AG04449 (cell line): Measurements from ENCODE around the gene NPVF.

Experiments
- CTCF ChIA-PET: fragments of 350-600 bp; formaldehyde crosslinking; extraction: SDS; loops from one replicate; lab custom pipeline; 2021; ENCODE audit warnings: antibody characterized with exemption; lab: Yijun Ruan, JAX
- POLR2A ChIA-PET: fragments of 400-600, 350-600 bp; formaldehyde crosslinking; extraction: SDS; loops from one replicate; lab custom pipeline; 2020; ENCODE audit warnings: antibody characterized with exemption, inconsistent platforms; lab: Yijun Ruan, JAX
- DNase-seq: peaks from one replicate; pipeline ENCODE4 v3.0.0-alpha.2; 2010; ENCODE audit warnings: low read depth, low spot score
- H3K4me3 ChIP-seq: 2 replicates; pipeline ENCODE4 v1.5.1; 2011; ENCODE audit warnings: low read depth, mild to moderate bottlenecking, control low read depth, low read length
- TF ChIP-seq, protein P1 (sequence below): IDR thresholded peaks from one replicate; pipeline ENCODE4 v1.5.1; 2011; ENCODE audit warnings: mild to moderate bottlenecking, moderate library complexity, low read length, control low read depth, inconsistent platforms; ENCODE audit not compliant: insufficient read depth; ENCODE audit errors: missing control alignments

Gene NPVF

DNA sequence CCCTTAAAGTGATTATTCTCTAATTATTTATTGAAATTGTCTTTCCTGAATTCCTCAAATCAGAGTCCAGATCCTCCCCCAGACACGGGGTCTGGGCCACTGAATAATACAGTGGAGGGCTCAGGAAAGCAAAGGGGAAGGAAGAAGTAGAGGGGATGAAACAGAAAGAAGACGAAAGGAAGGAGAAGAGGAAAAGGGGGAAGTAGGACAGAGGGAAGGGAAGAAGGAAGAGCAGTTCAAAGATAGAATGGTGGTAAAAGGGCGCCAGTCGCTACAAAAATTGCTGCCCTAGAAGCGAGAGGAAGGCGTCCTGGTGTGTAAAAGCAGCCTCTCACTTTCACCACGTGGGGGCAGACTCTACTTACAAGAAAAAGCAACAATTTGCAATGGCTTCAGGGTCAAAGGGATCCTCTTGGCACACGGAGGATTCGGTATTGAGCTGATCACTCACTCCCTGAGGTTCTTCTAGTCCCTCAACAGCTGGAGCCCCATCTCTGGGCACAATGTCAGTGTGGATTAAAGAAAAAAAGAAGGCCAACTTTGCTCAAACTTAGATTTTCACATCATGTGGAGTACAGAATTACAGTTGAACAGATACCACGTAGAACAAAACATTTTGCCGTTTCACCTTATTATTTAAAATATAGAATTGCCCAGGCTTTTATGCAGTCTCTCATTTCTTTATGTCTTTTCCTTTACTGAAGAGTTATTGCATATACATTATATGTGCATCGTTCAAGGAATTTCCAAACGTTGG is 31.4 kb upstream of the NPVF start:
- TF ChIP-seq, protein P1, sequence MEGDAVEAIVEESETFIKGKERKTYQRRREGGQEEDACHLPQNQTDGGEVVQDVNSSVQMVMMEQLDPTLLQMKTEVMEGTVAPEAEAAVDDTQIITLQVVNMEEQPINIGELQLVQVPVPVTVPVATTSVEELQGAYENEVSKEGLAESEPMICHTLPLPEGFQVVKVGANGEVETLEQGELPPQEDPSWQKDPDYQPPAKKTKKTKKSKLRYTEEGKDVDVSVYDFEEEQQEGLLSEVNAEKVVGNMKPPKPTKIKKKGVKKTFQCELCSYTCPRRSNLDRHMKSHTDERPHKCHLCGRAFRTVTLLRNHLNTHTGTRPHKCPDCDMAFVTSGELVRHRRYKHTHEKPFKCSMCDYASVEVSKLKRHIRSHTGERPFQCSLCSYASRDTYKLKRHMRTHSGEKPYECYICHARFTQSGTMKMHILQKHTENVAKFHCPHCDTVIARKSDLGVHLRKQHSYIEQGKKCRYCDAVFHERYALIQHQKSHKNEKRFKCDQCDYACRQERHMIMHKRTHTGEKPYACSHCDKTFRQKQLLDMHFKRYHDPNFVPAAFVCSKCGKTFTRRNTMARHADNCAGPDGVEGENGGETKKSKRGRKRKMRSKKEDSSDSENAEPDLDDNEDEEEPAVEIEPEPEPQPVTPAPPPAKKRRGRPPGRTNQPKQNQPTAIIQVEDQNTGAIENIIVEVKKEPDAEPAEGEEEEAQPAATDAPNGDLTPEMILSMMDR, result peak; percentile 83
- CTCF ChIA-PET, result interaction anchor here (0.6 to 9.6 kb wide), 31 partner anchors 9 to 1106 kb away, joined by 3 to 165 read pairs (median 4); partner anchors contain the start of gene NPVF
- DNase-seq, result peak; percentile 36
- no peak overlapping the region for H3K4me3 ChIP-seq
- POLR2A ChIA-PET, result no interaction called here

DNA sequence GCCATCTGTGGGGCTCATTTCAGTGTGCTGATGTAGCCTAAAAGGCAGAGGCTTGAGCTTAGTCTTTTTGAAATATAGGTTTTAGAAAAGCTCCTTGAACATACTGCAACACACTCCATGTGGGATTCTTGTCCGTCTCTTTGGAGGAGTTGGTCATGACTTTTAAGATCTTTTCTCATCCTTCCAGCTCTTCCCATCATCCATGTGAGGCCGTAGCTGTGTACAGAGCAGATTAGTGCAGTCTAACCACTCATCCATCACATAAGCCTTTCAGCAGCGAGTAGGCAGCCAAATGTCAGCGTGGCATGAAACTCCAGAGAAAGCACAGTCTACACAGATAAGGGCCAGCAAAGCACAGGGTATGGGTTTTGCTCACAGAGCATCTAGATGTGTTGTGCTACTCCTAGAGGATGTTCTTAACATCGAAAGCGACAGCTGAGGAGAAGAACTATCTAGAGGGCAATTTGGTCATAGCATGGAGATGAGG is 28.1 kb upstream of the NPVF start:
- TF ChIP-seq, protein P1, result no peak
- POLR2A ChIA-PET, result interaction anchor here (0.6 kb wide), 1 partner anchor 48 kb away, joined by 3 read pairs; no protein-coding TSS in a partner anchor
- DNase-seq, result no peak
- CTCF ChIA-PET, result interaction anchor here (0.7 to 9.6 kb wide), 6 partner anchors 10 to 694 kb away, joined by 3 to 165 read pairs (median 80); no protein-coding TSS in a partner anchor
- H3K4me3 ChIP-seq, result no peak overlapping the region

DNA sequence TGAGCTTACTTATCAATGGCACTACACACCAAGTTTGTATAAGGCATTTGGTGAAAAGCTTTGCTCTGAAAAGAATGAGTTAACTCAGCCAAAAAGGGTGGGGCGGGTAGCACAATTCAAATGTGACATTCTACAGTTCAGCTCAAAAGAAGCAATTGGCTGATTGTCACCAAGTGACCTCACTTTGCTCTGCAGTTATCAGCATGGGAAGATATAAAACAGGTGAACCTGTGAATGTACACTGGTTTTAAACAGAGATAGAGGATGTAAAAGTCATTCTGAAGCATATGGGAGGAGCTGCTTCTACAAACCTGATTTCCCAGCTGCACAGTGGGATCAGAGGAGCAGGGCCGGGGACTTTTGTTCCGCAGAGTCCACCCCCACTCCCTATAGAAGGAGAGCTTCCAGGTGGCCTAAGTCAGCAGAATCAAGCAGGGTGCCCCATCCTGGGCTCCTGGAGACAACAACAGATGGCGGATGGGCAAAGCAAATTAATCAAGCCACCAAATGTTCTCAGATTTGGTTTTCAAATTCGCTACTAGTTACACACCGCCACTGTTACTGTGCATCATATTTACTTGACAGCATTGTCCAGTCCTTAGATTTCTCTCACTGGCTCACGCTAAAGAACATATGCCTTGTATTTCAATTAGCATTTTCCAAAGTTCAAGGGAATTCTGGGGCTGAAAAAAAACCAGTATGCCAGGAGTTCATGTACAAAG is 27.5 kb upstream of the NPVF start:
- TF ChIP-seq, protein P1, result no peak
- ChIA-PET POLR2A (no interaction called here), CTCF (interaction anchor here (0.7 to 9.6 kb wide), 6 partner anchors 9 to 694 kb away, joined by 3 to 165 read pairs (median 80); no protein-coding TSS in a partner anchor)
- no peak overlapping the region for H3K4me3 ChIP-seq
- DNase-seq, result no peak

DNA sequence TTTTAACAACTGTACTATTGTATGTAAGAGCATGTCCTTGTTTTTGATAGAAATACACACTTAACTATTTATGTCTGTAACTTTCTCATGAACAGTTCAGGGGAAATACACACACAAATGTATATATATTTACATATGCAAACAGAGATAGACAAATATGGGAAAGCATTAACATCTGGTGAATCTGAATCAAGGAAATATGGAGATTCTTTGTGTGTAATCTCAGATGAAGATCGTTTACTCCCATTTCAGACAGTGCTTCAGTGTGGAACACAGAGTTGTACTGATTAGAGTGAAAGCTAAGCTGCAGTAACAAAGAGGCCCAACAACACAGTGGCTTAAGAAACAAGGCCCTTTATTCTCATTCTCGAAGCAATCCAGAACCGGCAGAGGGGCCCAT is 26.3 kb upstream of the NPVF start:
- no peak for DNase-seq
- TF ChIP-seq, protein P1, result no peak
- POLR2A ChIA-PET, result no interaction called here
- H3K4me3 ChIP-seq, result no peak overlapping the region
- CTCF ChIA-PET, result interaction anchor here (1.9 to 9.6 kb wide), 4 partner anchors 8 to 598 kb away, joined by 4 to 165 read pairs (median 160); no protein-coding TSS in a partner anchor

DNA sequence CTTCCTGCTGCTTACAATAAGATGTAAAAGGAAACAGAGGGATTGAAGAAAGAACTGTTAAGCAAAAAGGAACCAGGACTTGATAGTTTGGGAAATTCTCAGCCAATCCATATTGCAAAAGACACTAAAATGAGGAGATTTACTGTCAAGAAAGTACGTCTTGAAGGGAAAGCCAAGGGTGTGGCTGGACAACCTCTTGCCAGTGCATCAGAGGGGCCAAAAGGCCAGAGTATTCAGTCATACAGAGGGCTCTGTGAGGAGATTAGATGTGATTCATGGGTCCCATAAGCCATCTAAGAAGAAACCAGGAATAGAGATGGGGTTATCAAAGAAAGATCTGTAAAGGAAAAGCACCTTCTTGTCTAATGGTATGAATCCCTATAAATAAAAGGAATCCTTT is 25.4 kb upstream of the NPVF start:
- TF ChIP-seq, protein P1, result no peak
- H3K4me3 ChIP-seq, result no peak overlapping the region
- POLR2A ChIA-PET, result no interaction called here
- CTCF ChIA-PET, result no interaction called here
- no peak for DNase-seq
